ENCODE results near the gene ZNF385B.
A peak's percentile ranks its signal among the peaks of the same experiment; 100 is the strongest.

ZNF385B gene

DNA sequence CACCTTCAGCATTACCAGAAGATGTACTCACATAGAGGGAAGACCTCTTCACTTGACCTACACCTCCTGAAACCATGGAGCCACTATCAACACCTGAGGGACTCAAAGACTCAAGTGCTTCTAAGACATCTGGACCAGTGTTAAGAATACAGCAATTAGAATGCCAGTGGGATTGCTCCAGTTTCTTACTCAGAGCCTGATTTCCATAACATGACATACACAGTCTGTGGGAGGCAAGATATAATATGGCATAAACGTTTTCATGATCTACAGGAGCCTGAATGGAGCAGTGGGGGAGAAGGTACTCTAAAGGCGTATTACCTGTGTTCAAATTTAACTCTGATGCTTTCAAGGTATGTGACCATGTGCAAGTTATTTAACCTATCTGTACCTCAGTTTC is 57.2 kb downstream of the ZNF385B start:
- Histone ChIP-seq H3K4me1 (ENCODE audit: low read length) (no peaks in the 10 kb centered on the region), H3K79me2 (ENCODE audit: low read length) (no peaks in the 10 kb centered on the region), H3K9ac (ENCODE audit: low read length) (no peak overlapping the region), H2AFZ (ENCODE audit: low read depth, low read length) (no peak overlapping the region), H3K4me2 (ENCODE audit: low read length) (no peak overlapping the region), H3K27ac (ENCODE audit: low read length) (no peak overlapping the region), H4K20me1 (ENCODE audit: insufficient read depth, low read length) (no peaks in the 10 kb centered on the region), H3K36me3 (replicated peaks; ENCODE audit: low read depth, low read length) (no peaks in the 10 kb centered on the region), H3K27me3 (ENCODE audit: low read depth, low read length) (no peaks in the 10 kb centered on the region), H3K9me3 (ENCODE audit: insufficient read depth, low read length) (no peaks in the 10 kb centered on the region), H3K4me3 (ENCODE audit: low read length) (no peak overlapping the region)
- no peak for TF ChIP-seq CTCF (IDR thresholded peaks at IDR 0.05; ENCODE audit: low read depth, low read length)
- no peak for TF ChIP-seq EZH2phosphoT487 (IDR thresholded peaks at IDR 0.05; ENCODE audit: low read depth)

DNA sequence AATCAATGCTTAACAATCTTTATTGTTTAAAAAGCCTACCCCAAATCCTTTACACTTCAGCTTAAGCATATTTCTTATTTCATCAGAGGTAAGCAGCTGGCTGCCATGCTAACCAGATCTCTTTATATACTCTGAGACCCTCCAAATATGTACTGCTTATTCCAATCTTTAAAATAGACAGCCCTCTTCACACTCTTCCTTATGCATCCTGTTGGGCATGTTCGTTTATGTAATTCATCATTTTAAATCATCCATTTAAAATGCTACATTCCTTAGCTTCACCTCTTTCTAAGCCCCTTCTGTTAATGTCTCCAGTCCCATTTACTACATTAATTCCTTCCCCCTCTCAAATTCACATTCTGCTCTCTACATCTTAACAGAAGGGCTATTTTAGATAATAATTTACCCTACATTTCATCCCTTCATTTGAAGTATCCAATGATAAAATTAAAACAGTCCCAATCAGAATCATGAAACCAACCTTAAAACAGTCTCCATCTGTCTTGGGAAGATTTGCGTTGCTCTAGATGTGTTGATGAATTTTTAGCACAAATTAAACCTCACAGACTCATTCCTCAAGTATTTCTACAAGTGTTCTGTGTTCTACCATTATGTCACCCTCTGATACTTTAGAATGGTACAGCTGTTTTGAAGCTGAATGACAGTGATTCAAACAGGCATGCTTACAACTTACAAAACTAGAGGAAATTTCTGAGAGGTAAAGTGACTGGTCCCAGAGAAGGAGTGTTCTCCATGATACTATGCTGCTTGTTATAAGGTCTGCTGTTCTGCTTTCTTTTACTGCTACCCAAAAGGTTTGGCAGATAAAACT is 59.1 kb downstream of the ZNF385B start:
- no peaks in the 10 kb centered on the region for H3K27me3 ChIP-seq (ENCODE audit: low read depth, low read length)
- no peaks in the 10 kb centered on the region for H3K36me3 ChIP-seq (replicated peaks; ENCODE audit: low read depth, low read length)
- TF ChIP-seq EZH2phosphoT487 (IDR thresholded peaks at IDR 0.05; ENCODE audit: low read depth) (no peak), CTCF (IDR thresholded peaks at IDR 0.05; ENCODE audit: low read depth, low read length) (no peak)
- H3K9ac ChIP-seq (ENCODE audit: low read length), result no peak overlapping the region
- H3K4me2 ChIP-seq (ENCODE audit: low read length), result no peak overlapping the region
- no peaks in the 10 kb centered on the region for H3K9me3 ChIP-seq (ENCODE audit: insufficient read depth, low read length)
- no peaks in the 10 kb centered on the region for H3K79me2 ChIP-seq (ENCODE audit: low read length)
- no peak overlapping the region for H3K27ac ChIP-seq (ENCODE audit: low read length)
- no peaks in the 10 kb centered on the region for H4K20me1 ChIP-seq (ENCODE audit: insufficient read depth, low read length)
- no peak overlapping the region for H2AFZ ChIP-seq (ENCODE audit: low read depth, low read length)
- H3K4me1 ChIP-seq (ENCODE audit: low read length), result no peaks in the 10 kb centered on the region
- H3K4me3 ChIP-seq (ENCODE audit: low read length), result no peak overlapping the region

- TF ChIP-seq CTCF (IDR thresholded peaks at IDR 0.05; ENCODE audit: low read depth, low read length), result no peak
- no peak for TF ChIP-seq EZH2phosphoT487 (IDR thresholded peaks at IDR 0.05; ENCODE audit: low read depth)
- Histone ChIP-seq H3K79me2 (ENCODE audit: low read length) (no peaks in the 10 kb centered on the region), H3K4me1 (ENCODE audit: low read length) (peaks cover 11% of the 10 kb centered on the region), H3K27me3 (ENCODE audit: low read depth, low read length) (no peaks in the 10 kb centered on the region), H3K9ac (ENCODE audit: low read length) (no peak overlapping the region), H4K20me1 (ENCODE audit: insufficient read depth, low read length) (no peaks in the 10 kb centered on the region), H3K36me3 (replicated peaks; ENCODE audit: low read depth, low read length) (no peaks in the 10 kb centered on the region), H3K27ac (ENCODE audit: low read length) (no peak overlapping the region), H3K9me3 (ENCODE audit: insufficient read depth, low read length) (no peaks in the 10 kb centered on the region), H3K4me3 (ENCODE audit: low read length) (no peak overlapping the region), H2AFZ (ENCODE audit: low read depth, low read length) (no peak overlapping the region), H3K4me2 (ENCODE audit: low read length) (no peak overlapping the region)
These were observed 60.6 kb downstream of the ZNF385B start for GRCh38 chr2:179800776-179801175.

DNA sequence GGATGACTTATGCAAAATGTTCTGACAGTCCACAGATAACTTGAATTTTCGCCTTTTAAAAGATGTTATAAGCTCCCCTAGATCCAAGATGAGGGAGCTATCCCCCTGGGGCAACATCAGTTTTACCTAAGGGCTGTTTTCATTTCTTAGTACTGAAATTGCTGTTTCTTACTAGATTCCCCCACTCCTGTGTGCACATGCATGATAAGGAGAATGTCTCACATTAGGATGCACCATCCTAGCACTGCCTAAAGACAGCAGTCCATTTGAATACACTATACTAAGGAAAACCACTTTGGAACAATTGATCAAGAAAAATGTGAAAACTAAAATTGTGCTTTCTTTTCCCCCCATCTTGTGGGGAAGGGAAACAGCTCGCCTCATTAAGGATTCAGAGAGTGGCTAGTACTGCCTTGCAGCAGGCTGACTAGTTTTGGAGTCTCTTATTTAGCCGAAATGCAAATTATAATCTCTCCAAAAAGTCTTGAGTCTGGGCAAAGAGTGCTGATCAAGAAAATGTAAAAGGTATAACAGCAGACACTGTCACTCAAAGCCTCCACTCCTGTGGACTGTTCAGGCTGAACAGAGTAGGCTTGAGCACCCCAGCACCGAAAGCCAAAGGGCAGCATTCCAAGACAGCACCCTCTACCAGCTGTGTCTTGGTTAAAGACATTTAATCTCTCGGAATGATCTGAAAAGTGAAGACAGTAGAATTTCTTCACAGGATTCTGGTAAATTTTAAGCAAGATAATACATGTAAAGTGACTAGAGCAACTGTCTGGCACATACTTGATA is 65.0 kb downstream of the ZNF385B start:
- no peak overlapping the region for H3K4me3 ChIP-seq (ENCODE audit: low read length)
- no peaks in the 10 kb centered on the region for H3K36me3 ChIP-seq (replicated peaks; ENCODE audit: low read depth, low read length)
- H3K27me3 ChIP-seq (ENCODE audit: low read depth, low read length), result no peaks in the 10 kb centered on the region
- H2AFZ ChIP-seq (ENCODE audit: low read depth, low read length), result no peak overlapping the region
- no peaks in the 10 kb centered on the region for H4K20me1 ChIP-seq (ENCODE audit: insufficient read depth, low read length)
- H3K9me3 ChIP-seq (ENCODE audit: insufficient read depth, low read length), result 0 out of 2 replicates have a peak, but pooled peaks cover 5% of the 10 kb centered on the region
- TF ChIP-seq EZH2phosphoT487 (IDR thresholded peaks at IDR 0.05; ENCODE audit: low read depth) (no peak), CTCF (IDR thresholded peaks at IDR 0.05; ENCODE audit: low read depth, low read length) (no peak)
- peaks cover 13% of the 10 kb centered on the region for H3K4me1 ChIP-seq (ENCODE audit: low read length)
- H3K27ac ChIP-seq (ENCODE audit: low read length), result no peak overlapping the region
- peak overlapping the region; percentile 59 for H3K4me2 ChIP-seq (ENCODE audit: low read length)
- no peaks in the 10 kb centered on the region for H3K79me2 ChIP-seq (ENCODE audit: low read length)
- H3K9ac ChIP-seq (ENCODE audit: low read length), result no peak overlapping the region
